Fibroblast of lung (primary cell): ENCODE results near the gene ZNF133. TPM values are rescaled to one million over a fixed set of nuclear protein-coding genes. Genes with fewer than 3 reads are reported as not detected.

Experiments used
- DNase-seq, 2 donors: peaks; one replicate each; pipeline versions ENCODE4 v3.0.0 to v3.0.0-alpha.2; 2010; ENCODE audit warnings: low read depth in 2 of 2
- H2AFZ ChIP-seq: 2 replicates; pipeline ENCODE4 v1.5.1; 2012; ENCODE audit warnings: low read length, control low read depth, inconsistent platforms
- H3K27ac ChIP-seq: 2 replicates; pipeline ENCODE4 v1.5.1; 2011; ENCODE audit warnings: low read length, control low read depth; ENCODE audit not compliant: insufficient read depth
- H3K27me3 ChIP-seq: 2 replicates; pipeline ENCODE4 v1.5.1; 2011; ENCODE audit warnings: mild to moderate bottlenecking, low read length; ENCODE audit not compliant: control insufficient read depth, insufficient read depth
- H3K36me3 ChIP-seq: 2 replicates; pipeline ENCODE4 v1.5.1; 2011; ENCODE audit warnings: low read length; ENCODE audit not compliant: control insufficient read depth, insufficient read depth
- H3K4me1 ChIP-seq: 2 replicates; pipeline ENCODE4 v1.5.1; 2011; ENCODE audit warnings: low read length; ENCODE audit not compliant: control insufficient read depth, insufficient read depth; ENCODE audit errors: extremely low read depth
- H3K4me2 ChIP-seq: 2 replicates; pipeline ENCODE4 v1.5.1; 2011; ENCODE audit warnings: low read length, control low read depth; ENCODE audit not compliant: insufficient read depth; ENCODE audit errors: extremely low read depth
- H3K4me3 ChIP-seq, 4 experiments: fragments of 200-600 bp in 1 of 4; sonication (generic) in 1 of 4; replicated peaks in 1 of 4; 2 replicates each; pipeline ENCODE4 v1.5.1; 2011 to 2016; ENCODE audit warnings: low read length in 4 of 4, low read depth in 3 of 4, mild to moderate bottlenecking in 3 of 4, control low read depth in 2 of 4, inconsistent platforms in 1 of 4, mixed read lengths in 1 of 4; ENCODE audit not compliant: insufficient read depth in 1 of 4; ENCODE audit errors: control extremely low read depth in 1 of 4
- H3K79me2 ChIP-seq: 2 replicates; pipeline ENCODE4 v1.5.1; 2012; ENCODE audit warnings: mild to moderate bottlenecking, low read length, inconsistent platforms; ENCODE audit not compliant: control insufficient read depth, insufficient read depth
- H3K9ac ChIP-seq: 2 replicates; pipeline ENCODE4 v1.5.1; 2011; ENCODE audit warnings: mild to moderate bottlenecking, low read length, control low read depth; ENCODE audit not compliant: insufficient read depth
- H3K9me3 ChIP-seq: 2 replicates; pipeline ENCODE4 v1.5.1; 2012; ENCODE audit warnings: low read depth, low read length; ENCODE audit not compliant: control insufficient read depth, insufficient read depth
- H4K20me1 ChIP-seq: 2 replicates; pipeline ENCODE4 v1.5.1; 2011; ENCODE audit warnings: low read length; ENCODE audit not compliant: control insufficient read depth, insufficient read depth; ENCODE audit errors: extremely low read depth
- CTCF ChIP-seq, 2 donors: IDR thresholded peaks in 1 of 2; conservative IDR thresholded peaks in 1 of 2; 1 replicate in 1 of 2; 2 replicates in 1 of 2; pipeline ENCODE4 v1.5.1; 2011 to 2012; ENCODE audit warnings: low read length in 2 of 2, control low read depth in 1 of 2, inconsistent platforms in 1 of 2, low read depth in 1 of 2, mild to moderate bottlenecking in 1 of 2
- EZH2 ChIP-seq: IDR thresholded peaks from 2 replicates; pipeline ENCODE4 v1.5.1; 2012; ENCODE audit warnings: low read length, control low read depth, mild to moderate bottlenecking; ENCODE audit errors: missing control alignments
- polyA plus RNA-seq, 2 donors: library from polyadenylated mRNA; depleted of rRNA in 1 of 2; stranded (reverse) in 1 of 2; unstranded in 1 of 2; fragments of >200 nt; gene quantifications; 2 replicates each; pipeline ENCODE4 v1.2.1, GENCODE V29; 2011 to 2012; ENCODE audit warnings: missing spikeins in 1 of 2
- total RNA-seq: library from RNA; depleted of rRNA; stranded (reverse); fragments of >200 nt; gene quantifications from 2 replicates; pipeline ENCODE4 v1.2.1, GENCODE V29; 2014

The ZNF133 gene
- total and polyA plus RNA-seq, 2 donors (not counting 1 experiment from before 2014, with no cell fraction given): 8.7 to 31.5 TPM

- peak overlapping the region; percentile 89 for H3K4me2 ChIP-seq
- DNase-seq: no peak
- peak overlapping the region; percentile 99 for H3K27ac ChIP-seq
- no peak for TF ChIP-seq CTCF (conservative IDR thresholded peaks at IDR 0.05 in 1 of 2, IDR thresholded peaks at IDR 0.05 in 1 of 2; ENCODE audit: low read depth in 1 of 2, low read length in 2 of 2)
- no peak for TF ChIP-seq EZH2
- H3K4me3 ChIP-seq: peak overlapping the region; percentile 83 to 99 (median 92)
- peaks cover 35% of the 10 kb centered on the region for H3K79me2 ChIP-seq
- no peaks in the 10 kb centered on the region for H3K36me3 ChIP-seq
- peak overlapping the region; percentile 90 for H3K9ac ChIP-seq
- H3K27me3 ChIP-seq: peaks cover 2% of the 10 kb centered on the region
- peak overlapping the region; percentile 99 for H2AFZ ChIP-seq
- H3K4me1 ChIP-seq: no peaks in the 10 kb centered on the region
- no peaks in the 10 kb centered on the region for H4K20me1 ChIP-seq
- no peaks in the 10 kb centered on the region for H3K9me3 ChIP-seq
These were observed 797 bp upstream of the ZNF133 start for GRCh38 chr20:18287546-18287914.

- TF ChIP-seq EZH2 (no peak), CTCF (conservative IDR thresholded peaks at IDR 0.05 in 1 of 2, IDR thresholded peaks at IDR 0.05 in 1 of 2; ENCODE audit: low read depth in 1 of 2, low read length in 2 of 2) (no peak)
- Histone ChIP-seq H3K9ac (peak overlapping the region; percentile 90), H3K9me3 (no peaks in the 10 kb centered on the region), H3K27ac (peak overlapping the region; percentile 99), H3K36me3 (peaks cover 3% of the 10 kb centered on the region), H3K79me2 (peaks cover 43% of the 10 kb centered on the region), H3K4me2 (peak overlapping the region; percentile 55), H3K4me1 (no peaks in the 10 kb centered on the region), H4K20me1 (no peaks in the 10 kb centered on the region), H3K27me3 (peaks cover 2% of the 10 kb centered on the region), H2AFZ (peak overlapping the region; percentile 97), H3K4me3 (peak overlapping the region; percentile 83 to 99 (median 92))
- peak; percentile 14 to 31 for DNase-seq
These were observed 481 bp downstream of the ZNF133 start for GRCh38 chr20:18288749-18289267.

- no peak for TF ChIP-seq EZH2
- TF ChIP-seq CTCF (conservative IDR thresholded peaks at IDR 0.05 in 1 of 2, IDR thresholded peaks at IDR 0.05 in 1 of 2; ENCODE audit: low read depth in 1 of 2, low read length in 2 of 2): no peak
- H2AFZ ChIP-seq: peak overlapping the region; percentile 97
- no peak for DNase-seq
- H3K4me3 ChIP-seq: peak overlapping the region; percentile 83 to 99 (median 92)
- H3K9me3 ChIP-seq: no peaks in the 10 kb centered on the region
- H3K36me3 ChIP-seq: peaks cover 3% of the 10 kb centered on the region
- no peaks in the 10 kb centered on the region for H3K4me1 ChIP-seq
- H3K27ac ChIP-seq: peak overlapping the region; percentile 99
- no peak overlapping the region for H3K9ac ChIP-seq
- peak overlapping the region; percentile 55 for H3K4me2 ChIP-seq
- peaks cover under 1% of the 10 kb centered on the region for H3K27me3 ChIP-seq
- H3K79me2 ChIP-seq: peaks cover 43% of the 10 kb centered on the region
- H4K20me1 ChIP-seq: no peaks in the 10 kb centered on the region
These were observed 979 bp downstream of the ZNF133 start for GRCh38 chr20:18289306-18289705.
